Kidney glomerular epithelial cell (primary cell): ENCODE results near the gene STX7.

Source experiments
- DNase-seq: peaks from one replicate; lab custom pipeline; 2025; lab: John Stamatoyannopoulos, UW

The STX7 gene

GRCh38 chr6:132506869-132507808 lies 5.8 kb downstream of the STX7 start:
- DNase-seq = no peak

- DNase-seq = no peak
Observed at GRCh38 chr6:132506461-132506860, 6.5 kb downstream of the STX7 start.

- DNase-seq = no peak
Observed at GRCh38 chr6:132505158-132505557, 7.8 kb downstream of the STX7 start.

GRCh38 chr6:132504757-132505156 lies 8.2 kb downstream of the STX7 start:
- DNase-seq = no peak

GRCh38 chr6:132499757-132500156 lies 13.2 kb downstream of the STX7 start:
- no peak for DNase-seq

- DNase-seq = no peak
Observed at GRCh38 chr6:132498638-132499037, 14.3 kb downstream of the STX7 start.

GRCh38 chr6:132496519-132497180 lies 16.3 kb downstream of the STX7 start:
- DNase-seq = no peak

GRCh38 chr6:132495604-132496079 lies 17.3 kb downstream of the STX7 start:
- DNase-seq = no peak

GRCh38 chr6:132494954-132495353 lies 18.0 kb downstream of the STX7 start:
- DNase-seq = no peak

- no peak for DNase-seq
Observed at GRCh38 chr6:132491881-132492280, 21.0 kb downstream of the STX7 start.

GRCh38 chr6:132491303-132491702 lies 21.6 kb downstream of the STX7 start:
- no peak for DNase-seq

GRCh38 chr6:132490478-132491204 lies 22.3 kb downstream of the STX7 start:
- DNase-seq = no peak

GRCh38 chr6:132490024-132490423 lies 22.9 kb downstream of the STX7 start:
- DNase-seq = no peak

- no peak for DNase-seq
Observed at GRCh38 chr6:132489376-132489775, 23.5 kb downstream of the STX7 start.

GRCh38 chr6:132487762-132488161 lies 25.2 kb downstream of the STX7 start:
- no peak for DNase-seq

- DNase-seq = no peak
Observed at GRCh38 chr6:132484680-132485018, 28.3 kb downstream of the STX7 start.

- DNase-seq = peak; percentile 37
Observed at GRCh38 chr6:132483779-132484679, 28.9 kb downstream of the STX7 start.

GRCh38 chr6:132482581-132482980 lies 30.3 kb downstream of the STX7 start:
- no peak for DNase-seq

GRCh38 chr6:132481189-132481588 lies 31.7 kb downstream of the STX7 start:
- no peak for DNase-seq

- no peak for DNase-seq
Observed at GRCh38 chr6:132479131-132479530, 33.8 kb downstream of the STX7 start.

- DNase-seq = no peak
Observed at GRCh38 chr6:132478674-132479073, 34.2 kb downstream of the STX7 start.

- DNase-seq = no peak
Observed at GRCh38 chr6:132478266-132478665, 34.6 kb downstream of the STX7 start.
